ENCODE measurements around the gene FAAP24. TPM values are rescaled to one million over a fixed set of nuclear protein-coding genes. Genes with fewer than 3 reads are reported as not detected.

Gene FAAP24
- total and polyA plus RNA-seq, 2 experiments from 2014 or later = 1.6 to 2.9 TPM

DNA sequence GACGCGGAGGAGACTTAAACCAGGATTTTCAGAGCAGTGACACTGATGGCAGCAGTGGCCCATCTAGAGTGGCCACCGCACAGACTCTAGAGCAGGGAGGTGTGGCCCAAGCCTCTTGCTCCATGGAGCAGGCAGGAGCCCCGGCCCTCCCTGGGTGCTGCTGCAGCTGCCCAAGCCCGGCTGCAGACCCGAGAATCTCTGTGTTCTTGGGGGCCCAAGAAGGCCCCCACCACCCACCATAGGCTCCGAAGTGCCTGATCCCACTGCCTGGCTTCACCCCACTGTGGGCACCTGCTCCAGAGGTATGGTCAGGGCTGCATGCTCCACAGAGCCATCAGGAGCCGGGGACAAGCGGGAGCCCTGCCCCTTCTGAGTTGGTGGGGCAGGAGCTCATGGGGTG, 36.4 kb upstream of the FAAP24 start (continued):
- TF ChIP-seq, protein P1, sequence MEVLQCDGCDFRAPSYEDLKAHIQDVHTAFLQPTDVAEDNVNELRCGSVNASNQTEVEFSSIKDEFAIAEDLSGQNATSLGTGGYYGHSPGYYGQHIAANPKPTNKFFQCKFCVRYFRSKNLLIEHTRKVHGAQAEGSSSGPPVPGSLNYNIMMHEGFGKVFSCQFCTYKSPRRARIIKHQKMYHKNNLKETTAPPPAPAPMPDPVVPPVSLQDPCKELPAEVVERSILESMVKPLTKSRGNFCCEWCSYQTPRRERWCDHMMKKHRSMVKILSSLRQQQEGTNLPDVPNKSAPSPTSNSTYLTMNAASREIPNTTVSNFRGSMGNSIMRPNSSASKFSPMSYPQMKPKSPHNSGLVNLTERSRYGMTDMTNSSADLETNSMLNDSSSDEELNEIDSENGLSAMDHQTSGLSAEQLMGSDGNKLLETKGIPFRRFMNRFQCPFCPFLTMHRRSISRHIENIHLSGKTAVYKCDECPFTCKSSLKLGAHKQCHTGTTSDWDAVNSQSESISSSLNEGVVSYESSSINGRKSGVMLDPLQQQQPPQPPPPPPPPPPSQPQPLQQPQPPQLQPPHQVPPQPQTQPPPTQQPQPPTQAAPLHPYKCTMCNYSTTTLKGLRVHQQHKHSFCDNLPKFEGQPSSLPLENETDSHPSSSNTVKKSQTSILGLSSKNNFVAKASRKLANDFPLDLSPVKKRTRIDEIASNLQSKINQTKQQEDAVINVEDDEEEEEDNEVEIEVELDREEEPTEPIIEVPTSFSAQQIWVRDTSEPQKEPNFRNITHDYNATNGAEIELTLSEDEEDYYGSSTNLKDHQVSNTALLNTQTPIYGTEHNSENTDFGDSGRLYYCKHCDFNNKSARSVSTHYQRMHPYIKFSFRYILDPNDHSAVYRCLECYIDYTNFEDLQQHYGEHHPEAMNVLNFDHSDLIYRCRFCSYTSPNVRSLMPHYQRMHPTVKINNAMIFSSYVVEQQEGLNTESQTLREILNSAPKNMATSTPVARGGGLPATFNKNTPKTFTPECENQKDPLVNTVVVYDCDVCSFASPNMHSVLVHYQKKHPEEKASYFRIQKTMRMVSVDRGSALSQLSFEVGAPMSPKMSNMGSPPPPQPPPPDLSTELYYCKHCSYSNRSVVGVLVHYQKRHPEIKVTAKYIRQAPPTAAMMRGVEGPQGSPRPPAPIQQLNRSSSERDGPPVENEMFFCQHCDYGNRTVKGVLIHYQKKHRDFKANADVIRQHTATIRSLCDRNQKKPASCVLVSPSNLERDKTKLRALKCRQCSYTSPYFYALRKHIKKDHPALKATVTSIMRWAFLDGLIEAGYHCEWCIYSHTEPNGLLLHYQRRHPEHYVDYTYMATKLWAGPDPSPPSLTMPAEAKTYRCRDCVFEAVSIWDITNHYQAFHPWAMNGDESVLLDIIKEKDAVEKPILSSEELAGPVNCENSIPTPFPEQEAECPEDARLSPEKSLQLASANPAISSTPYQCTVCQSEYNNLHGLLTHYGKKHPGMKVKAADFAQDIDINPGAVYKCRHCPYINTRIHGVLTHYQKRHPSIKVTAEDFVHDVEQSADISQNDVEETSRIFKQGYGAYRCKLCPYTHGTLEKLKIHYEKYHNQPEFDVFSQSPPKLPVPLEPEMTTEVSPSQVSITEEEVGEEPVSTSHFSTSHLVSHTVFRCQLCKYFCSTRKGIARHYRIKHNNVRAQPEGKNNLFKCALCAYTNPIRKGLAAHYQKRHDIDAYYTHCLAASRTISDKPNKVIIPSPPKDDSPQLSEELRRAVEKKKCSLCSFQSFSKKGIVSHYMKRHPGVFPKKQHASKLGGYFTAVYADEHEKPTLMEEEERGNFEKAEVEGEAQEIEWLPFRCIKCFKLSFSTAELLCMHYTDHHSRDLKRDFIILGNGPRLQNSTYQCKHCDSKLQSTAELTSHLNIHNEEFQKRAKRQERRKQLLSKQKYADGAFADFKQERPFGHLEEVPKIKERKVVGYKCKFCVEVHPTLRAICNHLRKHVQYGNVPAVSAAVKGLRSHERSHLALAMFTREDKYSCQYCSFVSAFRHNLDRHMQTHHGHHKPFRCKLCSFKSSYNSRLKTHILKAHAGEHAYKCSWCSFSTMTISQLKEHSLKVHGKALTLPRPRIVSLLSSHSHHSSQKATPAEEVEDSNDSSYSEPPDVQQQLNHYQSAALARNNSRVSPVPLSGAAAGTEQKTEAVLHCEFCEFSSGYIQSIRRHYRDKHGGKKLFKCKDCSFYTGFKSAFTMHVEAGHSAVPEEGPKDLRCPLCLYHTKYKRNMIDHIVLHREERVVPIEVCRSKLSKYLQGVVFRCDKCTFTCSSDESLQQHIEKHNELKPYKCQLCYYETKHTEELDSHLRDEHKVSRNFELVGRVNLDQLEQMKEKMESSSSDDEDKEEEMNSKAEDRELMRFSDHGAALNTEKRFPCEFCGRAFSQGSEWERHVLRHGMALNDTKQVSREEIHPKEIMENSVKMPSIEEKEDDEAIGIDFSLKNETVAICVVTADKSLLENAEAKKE (CRISPR knock-in tag; IDR thresholded peaks at IDR 0.05) = no peak
- TF ChIP-seq STAT1 (IDR thresholded peaks at IDR 0.05; ENCODE audit: unreplicated experiment) = no peak
- TF ChIP-seq, protein P2, sequence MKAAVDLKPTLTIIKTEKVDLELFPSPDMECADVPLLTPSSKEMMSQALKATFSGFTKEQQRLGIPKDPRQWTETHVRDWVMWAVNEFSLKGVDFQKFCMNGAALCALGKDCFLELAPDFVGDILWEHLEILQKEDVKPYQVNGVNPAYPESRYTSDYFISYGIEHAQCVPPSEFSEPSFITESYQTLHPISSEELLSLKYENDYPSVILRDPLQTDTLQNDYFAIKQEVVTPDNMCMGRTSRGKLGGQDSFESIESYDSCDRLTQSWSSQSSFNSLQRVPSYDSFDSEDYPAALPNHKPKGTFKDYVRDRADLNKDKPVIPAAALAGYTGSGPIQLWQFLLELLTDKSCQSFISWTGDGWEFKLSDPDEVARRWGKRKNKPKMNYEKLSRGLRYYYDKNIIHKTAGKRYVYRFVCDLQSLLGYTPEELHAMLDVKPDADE (IDR thresholded peaks at IDR 0.05) = no peak
- TF ChIP-seq NANOG (IDR thresholded peaks at IDR 0.05; ENCODE audit: borderline replicate concordance) = no peak
- TF ChIP-seq ZNF114 (CRISPR knock-in tag; IDR thresholded peaks at IDR 0.05) = no peak

DNA sequence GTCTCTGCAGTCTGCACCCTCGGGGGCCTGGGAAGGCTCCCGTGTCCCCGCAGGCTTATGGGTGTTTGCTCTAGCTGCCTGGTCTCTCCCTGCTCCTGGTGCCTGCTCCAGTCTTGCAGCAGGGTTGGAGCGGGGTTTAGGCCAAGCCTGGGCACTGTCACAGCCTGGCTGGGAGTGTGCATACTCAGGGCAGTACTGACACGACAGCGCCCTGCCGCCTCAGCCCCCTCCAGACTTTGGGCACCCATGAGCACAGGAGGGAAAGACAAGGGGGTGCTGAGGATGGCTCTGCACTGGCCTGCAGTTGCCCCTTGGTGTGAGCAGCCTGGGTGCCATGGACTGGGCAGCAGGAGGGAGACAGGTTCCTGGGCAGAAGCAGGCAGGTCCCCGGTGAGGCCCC, 36.0 kb upstream of the FAAP24 start:
- no peaks in the 10 kb centered on the region for H3F3A ChIP-seq (replicated peaks; ENCODE audit: low read depth)
- no peaks in the 10 kb centered on the region for H3K9me2 ChIP-seq (ENCODE audit: insufficient read depth)
- H3K36me3 Mint-ChIP-seq (ENCODE audit: low read depth) = peaks cover 28% of the 10 kb centered on the region
- no peak overlapping the region for H3K4me3 ChIP-seq
- H2AFZ ChIP-seq = no peak overlapping the region
- no peaks in the 10 kb centered on the region for H3K9me3 Mint-ChIP-seq
- H3K27ac Mint-ChIP-seq = no peak overlapping the region
- no peaks in the 10 kb centered on the region for H3K36me3 ChIP-seq (ENCODE audit: insufficient read depth)
- no peak overlapping the region for H3K27ac ChIP-seq (ENCODE audit: low read depth)
- no peaks in the 10 kb centered on the region for H3K4me1 ChIP-seq (ENCODE audit: insufficient read depth)
- no peaks in the 10 kb centered on the region for H3K79me2 ChIP-seq (replicated peaks; ENCODE audit: insufficient read depth)
- H3K4me2 ChIP-seq = no peak overlapping the region
- no peak for DNase-seq (ENCODE audit: low spot score)
- no peak overlapping the region for H3K4me3 Mint-ChIP-seq
- H3K4me1 Mint-ChIP-seq = no peaks in the 10 kb centered on the region; the same call in 2 of the 3 replicates
- H4K20me1 ChIP-seq (replicated peaks; ENCODE audit: insufficient read depth) = no peaks in the 10 kb centered on the region; the same call in 1 of the 2 replicates
- TF ChIP-seq, protein P1 (CRISPR knock-in tag; IDR thresholded peaks at IDR 0.05) = no peak
- no peak for ATAC-seq
- peaks cover 3% of the 10 kb centered on the region for H3K27me3 Mint-ChIP-seq (ENCODE audit: insufficient read depth, low read depth, poor library complexity)
- no peaks in the 10 kb centered on the region for H3K27me3 ChIP-seq (ENCODE audit: insufficient read depth)
